ENCODE results near the gene EXOC3L1.

EXOC3L1 gene

DNA sequence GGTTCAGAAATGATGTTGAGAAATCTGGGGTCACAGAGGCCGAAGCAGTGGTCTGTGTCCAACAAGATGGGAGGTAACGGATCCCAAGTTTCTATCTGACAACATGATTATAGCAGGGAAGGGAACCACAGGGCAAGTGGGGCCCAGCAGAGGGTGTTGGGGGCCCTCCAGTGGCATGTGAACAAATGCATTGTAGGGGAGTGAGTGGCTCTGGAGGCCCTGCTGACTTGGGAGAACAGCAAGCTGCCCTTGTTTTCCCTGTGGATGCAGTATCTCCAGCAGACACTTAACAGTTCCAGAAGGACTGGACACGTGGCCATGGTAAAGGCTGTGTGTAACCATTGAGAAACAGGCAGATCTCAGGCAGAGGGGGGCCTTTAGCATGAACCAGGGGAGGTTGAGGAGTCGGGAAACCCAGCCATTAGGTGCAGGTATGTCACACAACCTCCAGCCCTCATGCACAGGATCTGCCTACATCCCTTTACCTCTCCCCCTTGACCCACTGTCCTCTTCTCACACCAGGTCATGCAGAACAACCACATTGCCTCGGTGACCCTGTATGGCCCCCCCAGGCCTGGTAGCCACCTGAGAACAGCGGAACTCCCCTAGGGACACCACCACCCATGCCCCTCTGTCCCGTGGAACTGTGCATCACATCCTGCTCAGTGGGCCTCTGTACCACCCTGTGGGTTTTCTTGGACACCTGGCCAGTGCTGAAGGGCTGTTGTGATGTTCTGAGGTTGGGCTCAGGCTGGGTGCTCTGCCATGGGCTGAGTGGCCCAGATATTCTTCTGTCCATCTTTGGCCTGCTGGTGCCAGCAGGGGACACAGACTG, 43.2 kb downstream of the EXOC3L1 start:
- no peak for DNase-seq

DNA sequence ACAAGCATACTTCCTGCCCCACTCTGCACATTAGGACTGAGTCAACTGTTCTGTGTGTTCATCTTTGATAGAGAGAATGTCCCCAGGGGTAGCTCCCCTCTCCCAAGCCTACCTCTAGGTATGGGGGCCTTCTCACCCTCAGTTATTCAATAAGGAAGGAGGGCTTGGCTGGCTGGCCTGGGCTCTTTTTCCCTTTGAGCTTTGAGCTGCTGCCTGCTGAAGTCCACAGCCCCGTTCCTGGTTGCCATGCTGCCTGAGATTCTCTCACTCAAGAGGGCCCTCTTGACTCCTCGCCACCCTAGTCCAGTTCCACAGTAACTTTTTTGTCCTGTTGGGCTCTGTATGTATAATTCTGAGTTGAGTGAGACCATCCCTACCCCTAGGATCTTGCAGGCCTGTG, 44.2 kb downstream of the EXOC3L1 start:
- DNase-seq, result no peak

DNA sequence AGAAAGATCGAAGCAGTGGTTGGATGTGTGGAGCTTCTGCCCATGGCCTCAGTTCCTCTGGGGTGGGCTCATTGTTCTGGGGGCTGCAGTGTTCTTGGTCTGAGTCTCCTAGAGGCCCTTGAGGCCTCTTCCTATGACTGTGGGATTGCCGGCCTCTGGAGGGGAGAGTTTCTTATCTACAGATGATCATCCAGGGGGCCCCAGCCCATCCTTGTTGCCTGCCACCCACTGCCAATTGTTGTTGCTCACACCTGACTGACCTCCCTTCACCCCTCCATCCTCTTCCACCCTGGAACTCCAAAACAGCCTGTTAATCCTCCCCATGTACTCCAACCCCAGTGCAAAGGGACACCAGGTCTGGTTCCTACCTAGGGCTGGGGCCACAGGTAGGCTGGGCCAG, 45.0 kb downstream of the EXOC3L1 start:
- DNase-seq, result no peak

DNA sequence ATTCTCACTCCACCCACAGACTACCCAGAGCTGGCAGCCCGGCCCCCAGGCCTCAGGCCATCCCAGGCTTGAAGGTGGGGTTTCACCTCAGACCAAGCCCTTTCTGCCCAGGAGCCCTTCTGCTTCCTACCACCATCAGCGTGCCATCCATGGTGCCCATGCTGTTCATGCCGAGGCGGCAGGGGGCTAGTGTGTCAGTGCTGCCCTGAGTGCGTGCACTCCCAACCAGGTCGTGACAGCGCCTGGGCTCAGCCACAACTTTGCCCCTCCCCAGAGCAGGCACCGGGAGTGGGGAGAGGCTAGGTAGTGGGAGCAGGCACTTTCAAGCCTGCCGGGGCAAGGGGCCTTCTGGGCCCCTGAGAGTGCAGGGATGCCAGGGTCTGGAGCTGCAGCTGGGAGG, 47.6 kb downstream of the EXOC3L1 start:
- DNase-seq, result no peak

DNA sequence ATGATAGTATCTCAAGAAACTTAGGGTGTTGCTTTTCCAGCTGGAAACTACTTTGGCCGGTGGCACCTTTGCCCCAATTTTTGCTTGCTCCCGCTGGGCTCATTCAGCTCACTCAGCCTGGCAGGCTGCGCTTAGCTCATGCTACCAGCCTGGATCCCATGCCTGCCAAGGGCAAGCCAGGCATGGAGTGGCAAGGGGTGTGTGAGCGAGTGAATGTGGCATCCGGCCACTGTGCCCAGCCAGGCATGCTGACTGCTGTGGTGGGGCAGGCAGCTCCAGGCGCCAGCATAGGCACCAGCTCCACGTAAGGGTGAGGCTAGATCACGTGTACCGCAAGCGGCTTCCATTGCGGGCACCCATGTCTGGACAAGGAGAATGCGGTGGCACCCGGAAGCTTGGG, 48.5 kb downstream of the EXOC3L1 start:
- no peak for DNase-seq

DNA sequence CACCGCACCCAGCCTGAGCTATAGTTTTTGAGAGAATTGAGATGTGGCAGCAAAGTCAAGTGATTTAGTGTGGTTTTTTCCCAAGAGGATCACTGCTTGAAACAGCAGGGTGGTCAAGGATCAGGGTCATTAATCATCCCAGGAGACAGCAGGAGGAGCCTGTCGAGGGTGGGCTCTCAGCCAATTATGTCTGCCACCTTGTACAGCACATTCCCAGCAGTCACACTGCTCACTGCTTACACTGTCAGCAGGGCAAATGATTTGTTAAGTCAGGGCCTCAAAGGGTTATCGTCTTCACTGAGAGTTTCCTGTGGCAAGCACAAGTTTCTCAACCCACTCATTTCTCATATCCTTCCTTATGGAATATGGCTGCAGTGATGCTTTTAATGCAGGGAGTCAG, 52.3 kb downstream of the EXOC3L1 start:
- DNase-seq, result no peak

All from NCI-H2081 (cell line).